Keratinocyte (primary cell): ENCODE measurements around the gene CBLB. TPM values are rescaled to one million over a fixed set of nuclear protein-coding genes. Genes with fewer than 3 reads are reported as not detected.

Experiments
- DNase-seq: peaks from one replicate; pipeline ENCODE4 v3.0.0-alpha.2; 2011; ENCODE audit warnings: low read depth, missing footprints, low spot score
- FAIRE-seq: peaks from 2 replicates; lab custom pipeline; 2011; peaks lifted over from hg19 to GRCh38; lab: Jason Lieb, UNC
- H2AFZ ChIP-seq: 2 replicates; pipeline ENCODE4 v1.6.0; 2012; ENCODE audit warnings: low read length, control low read depth, inconsistent platforms; ENCODE audit not compliant: control insufficient read depth
- H3K27ac ChIP-seq: 2 replicates; pipeline ENCODE4 v1.5.1; 2011; ENCODE audit warnings: low read length; ENCODE audit not compliant: control insufficient read depth, insufficient read depth
- H3K27me3 ChIP-seq: 3 replicates; pipeline ENCODE4 v1.6.0; 2011; ENCODE audit warnings: low read length; ENCODE audit not compliant: control insufficient read depth, insufficient read depth; ENCODE audit errors: extremely low read depth
- H3K36me3 ChIP-seq, 2 experiments: 2 replicates in 1 of 2; 3 replicates in 1 of 2; pipeline ENCODE4 v1.5.1; 2011; ENCODE audit warnings: low read length in 2 of 2, mild to moderate bottlenecking in 1 of 2; ENCODE audit not compliant: control insufficient read depth in 2 of 2, insufficient read depth in 2 of 2; ENCODE audit errors: extremely low read depth in 1 of 2
- H3K4me1 ChIP-seq: 3 replicates; pipeline ENCODE4 v1.5.1; 2011; ENCODE audit warnings: low read length; ENCODE audit not compliant: control insufficient read depth, insufficient read depth; ENCODE audit errors: extremely low read depth
- H3K4me2 ChIP-seq: 3 replicates; pipeline ENCODE4 v1.6.0; 2011; ENCODE audit warnings: low read depth, low read length; ENCODE audit not compliant: control insufficient read depth, insufficient read depth; ENCODE audit errors: extremely low read depth
- H3K4me3 ChIP-seq, 3 experiments: fragments of 200-600 bp in 1 of 3; sonication (generic) in 1 of 3; 2 replicates in 2 of 3; 3 replicates in 1 of 3; pipeline ENCODE4 v1.5.1; 2011 to 2016; ENCODE audit warnings: low read length in 3 of 3, mild to moderate bottlenecking in 3 of 3, control low read depth in 2 of 3, inconsistent platforms in 1 of 3, low read depth in 1 of 3, mixed read lengths in 1 of 3, mixed run types in 1 of 3, moderate library complexity in 1 of 3; ENCODE audit not compliant: control insufficient read depth in 2 of 3, insufficient read depth in 2 of 3; ENCODE audit errors: extremely low read depth in 1 of 3
- H3K79me2 ChIP-seq: 2 replicates; pipeline ENCODE4 v1.6.0; 2012; ENCODE audit warnings: low read length; ENCODE audit not compliant: control insufficient read depth, insufficient read depth
- H3K9ac ChIP-seq: 3 replicates; pipeline ENCODE4 v1.6.0; 2011; ENCODE audit warnings: low read length; ENCODE audit not compliant: control insufficient read depth, insufficient read depth; ENCODE audit errors: extremely low read depth
- H3K9me1 ChIP-seq: 3 replicates; pipeline ENCODE4 v1.6.0; 2011; ENCODE audit warnings: low read length; ENCODE audit not compliant: control insufficient read depth, insufficient read depth; ENCODE audit errors: extremely low read depth
- H3K9me3 ChIP-seq: 2 replicates; pipeline ENCODE4 v1.5.1; 2012; ENCODE audit warnings: low read depth, low read length; ENCODE audit not compliant: control insufficient read depth
- H4K20me1 ChIP-seq: 3 replicates; pipeline ENCODE4 v1.6.0; 2011; ENCODE audit warnings: low read length; ENCODE audit not compliant: control insufficient read depth, insufficient read depth; ENCODE audit errors: extremely low read depth
- CTCF ChIP-seq, 3 experiments: IDR thresholded peaks in 1 of 3; conservative IDR thresholded peaks in 1 of 3; optimal IDR thresholded peaks in 1 of 3; 2 replicates in 2 of 3; 3 replicates in 1 of 3; pipeline versions ENCODE3 to v1.5.1; 2011; ENCODE audit warnings: low read length in 3 of 3, mild to moderate bottlenecking in 3 of 3, moderate library complexity in 2 of 3, control low read depth in 1 of 3, inconsistent platforms in 1 of 3; ENCODE audit not compliant: insufficient read depth in 2 of 3; ENCODE audit errors: extremely low read depth in 1 of 3
- EZH2 ChIP-seq: IDR thresholded peaks from one replicate; pipeline ENCODE4 v1.6.1; 2012; ENCODE audit warnings: inconsistent platforms, mild to moderate bottlenecking, low read length, moderate library complexity
- dilution Hi-C: fragments of 300-500 bp; cut with MboI; formaldehyde crosslinking; loops from one replicate; pipeline ENCODE4 v1.7.0; 2020; ENCODE audit warnings: low sequenced_read_pairs; ENCODE audit not compliant: extremely low pct_ligation_motif_present
- polyA plus RNA-seq, 5 experiments: library from polyadenylated mRNA; depleted of rRNA in 3 of 5; stranded (reverse) in 3 of 5; stranded (forward) in 1 of 5; unstranded in 1 of 5; fragments of >200 nt; gene quantifications; 1 replicate in 1 of 5; 2 replicates in 3 of 5; 3 replicates in 1 of 5; pipeline versions ENCODE4 v1.2.1 to v1.2.3, GENCODE V29; 2011 to 2012; ENCODE audit warnings: missing spikeins in 2 of 5, low read depth in 1 of 5, low replicate concordance in 1 of 5

CBLB gene
- polyA plus RNA-seq, 1 donor (not counting 4 experiments of a cell fraction or from before 2014, with no cell fraction given) = 13.6 TPM

- DNase-seq = no peak
- Histone ChIP-seq H3K27ac (no peak overlapping the region), H3K4me3 (no peak overlapping the region), H3K79me2 (no peaks in the 10 kb centered on the region), H3K4me2 (no peak overlapping the region), H3K27me3 (no peaks in the 10 kb centered on the region), H3K9ac (no peak overlapping the region), H3K4me1 (no peaks in the 10 kb centered on the region), H4K20me1 (no peaks in the 10 kb centered on the region), H3K9me3 (no peaks in the 10 kb centered on the region), H2AFZ (no peak overlapping the region), H3K36me3 (no peaks in the 10 kb centered on the region), H3K9me1 (no peaks in the 10 kb centered on the region)
- dilution Hi-C loops = no loop called here
- TF ChIP-seq EZH2 (no peak), CTCF (optimal IDR thresholded peaks at IDR 0.05 in 1 of 3, IDR thresholded peaks at IDR 0.05 in 1 of 3, conservative IDR thresholded peaks at IDR 0.05 in 1 of 3; ENCODE audit: extremely low read depth in 1 of 3, insufficient read depth in 2 of 3, low read length in 3 of 3) (no peak)
- no peak for FAIRE-seq
Measured at GRCh38 chr3:105878061-105878460, 9.2 kb upstream of the CBLB start.

GRCh38 chr3:105877336-105877910 lies 8.6 kb upstream of the CBLB start:
- no peaks in the 10 kb centered on the region for H3K27me3 ChIP-seq
- TF ChIP-seq EZH2 (no peak), CTCF (optimal IDR thresholded peaks at IDR 0.05 in 1 of 3, IDR thresholded peaks at IDR 0.05 in 1 of 3, conservative IDR thresholded peaks at IDR 0.05 in 1 of 3; ENCODE audit: extremely low read depth in 1 of 3, insufficient read depth in 2 of 3, low read length in 3 of 3) (no peak)
- FAIRE-seq = no peak
- no peaks in the 10 kb centered on the region for H3K79me2 ChIP-seq
- dilution Hi-C loops = no loop called here
- no peaks in the 10 kb centered on the region for H3K36me3 ChIP-seq
- H3K27ac ChIP-seq = no peak overlapping the region
- no peak overlapping the region for H3K4me2 ChIP-seq
- H4K20me1 ChIP-seq = no peaks in the 10 kb centered on the region
- no peak overlapping the region for H2AFZ ChIP-seq
- no peaks in the 10 kb centered on the region for H3K9me1 ChIP-seq
- H3K9ac ChIP-seq = no peak overlapping the region
- no peaks in the 10 kb centered on the region for H3K9me3 ChIP-seq
- no peak for DNase-seq
- H3K4me1 ChIP-seq = no peaks in the 10 kb centered on the region
- no peak overlapping the region for H3K4me3 ChIP-seq
